HG02870 (cell line): ENCODE measurements around the gene C13orf46.
A peak's percentile ranks its signal among the peaks of the same experiment; 100 is the strongest.

Experiments
- ATAC-seq: cut with Tn5 transposase; IDR thresholded peaks from one replicate; pipeline ENCODE4 v1.9.1; 2021; ENCODE audit warnings: mild to moderate bottlenecking, moderate library complexity; ENCODE audit not compliant: unreplicated experiment

Gene C13orf46

GRCh38 chr13:113958373-113958772 lies 15.5 kb downstream of the C13orf46 start:
- ATAC-seq = no peak

DNA sequence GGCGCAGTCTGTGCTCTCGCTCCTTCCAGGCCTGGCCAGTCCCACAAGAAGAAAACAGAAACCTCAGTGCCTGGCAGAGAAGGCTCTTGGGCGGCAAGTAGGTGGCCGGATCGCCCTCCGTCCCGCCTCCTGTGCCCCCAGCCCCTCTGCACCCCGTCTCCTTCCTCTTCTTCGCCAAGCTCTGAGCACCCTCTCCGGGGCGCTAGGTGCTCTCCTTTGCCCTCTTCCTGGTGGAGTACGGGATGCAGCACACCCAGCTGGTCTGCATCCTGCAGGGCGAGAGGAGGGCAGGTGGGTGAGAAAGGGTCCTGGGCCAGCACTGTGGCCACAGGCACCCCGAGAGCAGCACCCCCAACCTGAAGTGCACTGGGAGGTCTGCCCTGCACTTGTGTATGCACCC lies 17.3 kb downstream of the C13orf46 start:
- no peak for ATAC-seq

DNA sequence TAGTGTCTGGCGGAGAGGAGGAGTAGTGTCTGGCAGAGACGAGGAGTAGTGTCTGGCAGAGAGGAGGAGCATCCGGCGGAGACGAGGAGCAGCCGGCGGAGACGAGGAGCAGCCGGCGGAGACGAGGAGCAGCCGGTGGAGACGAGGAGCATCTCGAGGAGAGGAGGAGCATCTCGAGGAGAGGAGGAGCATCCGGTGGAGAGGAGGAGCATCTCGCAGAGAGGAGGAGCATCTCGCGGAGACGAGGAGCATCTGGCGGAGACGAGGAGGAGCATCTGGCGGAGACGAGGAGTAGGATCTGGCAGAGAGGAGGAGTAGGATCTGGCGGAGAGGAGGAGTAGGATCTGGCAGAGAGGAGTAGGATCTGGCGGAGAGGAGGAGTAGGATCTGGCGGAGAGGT lies 18.2 kb downstream of the C13orf46 start:
- no peak for ATAC-seq

DNA sequence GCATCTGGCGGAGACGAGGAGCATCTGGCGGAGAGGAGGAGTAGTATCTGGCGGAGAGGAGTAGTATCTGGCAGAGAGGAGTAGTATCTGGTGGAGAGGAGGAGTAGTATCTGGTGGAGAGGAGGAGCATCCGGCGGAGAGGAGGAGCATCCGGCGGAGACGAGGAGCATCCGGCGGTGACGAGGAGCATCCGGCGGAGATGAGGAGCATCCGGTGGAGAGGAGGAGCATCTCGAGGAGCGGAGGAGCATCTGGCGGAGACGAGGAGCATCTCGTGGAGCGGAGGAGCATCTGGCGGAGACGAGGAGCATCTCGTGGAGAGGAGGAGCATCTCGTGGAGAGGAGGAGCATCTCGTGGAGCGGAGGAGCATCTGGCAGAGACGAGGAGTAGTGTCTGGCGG lies 18.6 kb downstream of the C13orf46 start:
- no peak for ATAC-seq

DNA sequence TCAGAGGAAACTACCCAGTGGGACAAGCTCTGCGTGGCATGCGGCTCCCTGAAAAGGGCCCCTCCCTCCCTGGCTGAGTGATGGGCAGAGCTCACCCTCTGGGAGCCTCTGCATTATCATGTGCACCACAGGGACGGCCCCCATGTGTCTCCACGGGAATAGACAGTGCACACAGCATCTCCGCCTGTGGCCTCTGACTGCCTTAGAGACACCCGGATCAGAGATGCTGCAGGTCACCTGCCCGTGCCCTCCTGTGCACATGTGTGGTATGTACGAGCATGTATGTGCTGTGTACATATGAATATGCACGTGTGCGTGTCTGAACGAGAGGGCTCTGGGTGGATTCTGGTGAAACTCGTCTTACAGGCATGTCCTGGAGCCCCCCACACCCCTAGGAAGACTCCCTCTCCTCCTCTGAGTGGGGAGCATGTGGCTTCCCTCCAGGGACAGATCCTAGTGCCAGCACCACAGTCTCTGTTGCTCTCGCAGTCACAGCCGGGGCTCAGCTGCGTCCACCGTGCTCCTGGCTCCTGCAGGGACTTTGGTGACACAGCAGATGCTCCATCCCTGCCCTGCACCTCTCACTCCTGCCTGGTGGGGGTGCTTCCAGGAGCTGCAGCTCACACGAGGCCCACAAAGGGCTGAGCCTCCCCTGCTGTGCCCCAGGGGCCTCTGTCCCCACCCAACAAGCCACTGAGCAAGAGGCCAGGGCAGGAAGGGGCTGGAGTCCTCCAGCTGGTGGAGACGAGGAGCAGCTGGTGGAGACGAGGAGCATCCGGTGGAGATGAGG lies 19.6 kb downstream of the C13orf46 start:
- ATAC-seq = no peak

- ATAC-seq = no peak
Measured at GRCh38 chr13:113953561-113953960, 20.3 kb downstream of the C13orf46 start.

GRCh38 chr13:113952983-113953520 lies 20.8 kb downstream of the C13orf46 start:
- no peak for ATAC-seq

GRCh38 chr13:113952151-113952982 lies 21.5 kb downstream of the C13orf46 start:
- ATAC-seq = no peak

DNA sequence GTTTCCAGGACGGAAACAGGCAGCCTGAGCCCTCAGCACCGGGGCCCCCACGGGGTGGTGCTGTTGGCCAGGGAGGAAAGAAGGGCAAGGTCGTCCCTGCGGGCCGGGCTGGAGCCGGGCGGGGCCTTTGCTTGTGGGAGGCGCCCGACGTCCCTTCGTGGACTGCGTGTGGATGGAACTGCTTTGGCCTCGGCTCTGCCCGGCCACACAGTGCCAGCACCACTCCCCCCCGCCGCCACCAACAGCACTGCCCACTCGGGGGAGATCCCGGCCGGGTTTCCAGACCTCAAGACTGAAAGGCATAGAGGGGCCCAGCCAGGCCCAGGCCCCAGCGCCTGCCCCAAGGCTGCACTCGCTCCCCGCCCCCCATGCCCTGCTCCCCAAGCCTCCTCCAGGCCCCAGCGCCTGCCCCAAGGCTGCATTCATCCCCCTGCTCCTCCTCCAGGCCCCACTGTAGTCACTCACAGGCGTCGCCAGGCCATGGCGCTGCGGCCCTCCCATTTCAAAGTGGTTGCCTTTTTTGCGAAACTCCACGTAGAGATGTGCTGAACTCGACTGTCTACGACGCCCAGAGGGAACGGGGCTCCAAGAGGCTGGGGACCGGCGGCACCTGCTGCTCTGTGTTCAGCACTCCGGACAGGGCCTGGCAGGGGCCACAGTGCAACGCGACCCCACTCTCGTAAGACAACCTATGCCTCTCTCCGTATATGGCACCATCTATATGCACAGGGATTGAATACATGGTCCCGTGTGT lies 22.5 kb downstream of the C13orf46 start:
- peak; percentile 57 for ATAC-seq

GRCh38 chr13:113950451-113951245 lies 23.2 kb downstream of the C13orf46 start:
- peak; percentile 11 for ATAC-seq

DNA sequence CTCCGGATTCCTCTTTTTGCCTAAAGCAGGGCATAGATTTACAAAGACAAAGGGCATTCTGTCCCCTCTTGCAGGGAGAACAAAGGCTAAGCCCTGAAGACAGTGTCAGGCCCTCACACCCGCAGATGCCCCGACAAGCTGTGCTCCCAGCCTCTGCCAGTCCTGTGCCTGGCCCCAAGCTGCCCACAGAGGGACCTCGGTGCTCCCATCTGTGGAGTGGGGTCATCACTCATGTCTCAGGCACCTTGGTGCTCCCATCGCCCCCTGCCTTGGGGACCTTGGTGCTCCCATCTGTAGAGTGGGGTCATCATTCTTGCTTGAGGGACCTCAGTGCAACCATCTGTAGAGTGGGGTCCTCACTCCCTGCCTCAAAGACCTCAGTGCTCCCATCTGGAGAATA lies 24.3 kb downstream of the C13orf46 start:
- ATAC-seq = no peak

DNA sequence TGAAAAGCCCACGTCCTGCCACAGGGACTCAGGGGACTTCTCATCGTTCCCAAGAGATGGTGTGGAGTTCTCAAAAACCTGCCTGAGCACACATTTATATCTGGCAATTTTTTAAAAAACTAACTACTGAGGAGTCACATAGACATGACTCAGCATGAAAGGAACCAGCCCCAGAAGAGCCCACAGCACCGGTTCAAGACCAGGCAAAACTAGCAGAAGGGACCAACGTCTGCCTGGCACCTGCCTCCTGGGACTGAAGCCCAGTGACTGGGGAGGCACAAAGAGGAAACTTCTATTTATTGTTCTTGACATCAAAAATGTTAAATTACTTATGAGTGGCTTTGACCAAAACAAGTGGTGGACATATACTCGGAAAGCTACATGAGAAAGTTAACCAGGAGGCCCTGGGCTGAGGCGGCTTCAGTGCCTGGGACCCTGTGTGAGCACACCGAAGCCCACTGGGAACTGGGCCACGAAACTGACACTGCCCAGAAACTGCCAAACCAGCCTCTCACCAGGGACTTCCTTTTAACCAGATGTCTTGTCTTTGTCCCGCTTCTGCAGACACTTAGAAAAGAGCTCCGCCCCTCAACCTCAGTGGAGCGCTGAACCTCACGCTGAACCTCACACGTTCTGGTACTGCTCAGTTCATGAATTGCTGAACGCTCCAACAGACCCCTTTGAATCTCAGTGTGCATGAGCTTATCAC lies 25.7 kb downstream of the C13orf46 start:
- ATAC-seq = no peak

DNA sequence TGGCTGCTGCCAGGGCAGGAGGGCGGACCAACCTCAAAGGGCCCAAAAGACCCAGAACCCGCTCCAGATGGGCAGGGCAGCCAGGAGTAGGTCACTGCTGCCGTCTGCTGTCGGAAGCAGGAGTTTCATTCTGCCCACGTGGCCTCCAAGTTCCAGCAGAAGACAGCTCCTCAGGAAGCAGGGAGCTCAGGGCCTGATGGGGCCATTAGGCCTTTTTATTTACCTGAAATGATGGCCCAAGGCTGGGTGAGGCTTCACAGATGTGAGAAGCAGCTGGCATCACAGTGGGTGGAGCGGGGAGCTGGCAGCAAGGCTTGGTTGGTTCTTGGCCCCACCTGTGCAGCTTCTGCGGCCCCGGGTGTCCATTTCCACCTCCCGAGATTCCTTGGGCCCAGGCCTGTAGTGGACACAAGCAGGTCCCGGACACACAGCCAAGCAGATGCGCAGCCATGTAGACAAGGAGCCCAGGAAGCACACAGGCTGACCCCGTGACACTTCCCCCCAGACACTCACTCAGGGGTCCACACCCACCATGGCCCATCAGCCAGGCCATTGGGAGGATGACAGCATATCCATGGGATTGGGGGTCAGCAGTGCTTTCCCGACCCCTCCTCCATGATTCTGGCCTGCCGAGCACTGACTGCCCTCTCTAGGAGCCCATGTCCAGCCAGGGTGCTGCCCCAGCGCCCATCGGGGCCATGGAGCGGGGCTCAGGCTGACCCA lies 26.4 kb downstream of the C13orf46 start:
- no peak for ATAC-seq

- ATAC-seq = no peak
Measured at GRCh38 chr13:113946409-113947181, 27.3 kb downstream of the C13orf46 start.

- no peak for ATAC-seq
Measured at GRCh38 chr13:113945857-113946408, 27.9 kb downstream of the C13orf46 start.

GRCh38 chr13:113943821-113944565 lies 29.9 kb downstream of the C13orf46 start:
- ATAC-seq = no peak

DNA sequence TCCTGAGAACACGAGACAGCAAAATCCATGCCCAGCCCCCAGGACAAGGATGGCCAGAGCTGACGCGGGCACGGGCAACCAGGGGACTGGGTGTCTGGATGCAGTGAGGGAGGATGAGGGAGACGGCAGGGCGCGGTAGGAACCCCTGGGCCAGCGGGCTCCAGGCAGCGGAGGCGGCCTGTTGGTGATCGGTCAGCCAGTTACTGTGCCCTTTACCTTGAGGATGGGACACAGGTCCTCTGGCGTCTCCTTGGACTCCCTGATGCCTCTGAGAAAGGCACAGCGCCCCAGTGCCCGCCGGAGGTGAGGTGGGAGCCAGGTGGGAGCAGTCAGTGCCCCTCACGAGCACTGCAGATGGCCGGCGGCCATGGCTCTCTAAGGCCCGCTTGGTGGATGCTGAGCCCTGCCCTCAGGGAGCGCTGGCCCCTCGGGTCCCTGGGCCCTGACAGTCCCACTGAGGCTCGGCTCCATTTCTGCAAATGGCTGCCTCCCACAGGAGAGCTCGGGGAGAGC lies 31.2 kb downstream of the C13orf46 start:
- no peak for ATAC-seq
